Measurements from ENCODE around the gene TBCC. TPM values are rescaled to one million over a fixed set of nuclear protein-coding genes. Genes with fewer than 3 reads are reported as not detected.
A peak's percentile ranks its signal among the peaks of the same experiment; 100 is the strongest.
"Not testable (repeated sequence)": the region's sequence is repeated elsewhere in the genome, so short reads cannot be mapped to it uniquely, and the experiment has no call there.

TBCC gene
- total and polyA plus RNA-seq, 2 experiments from 2014 or later = 47.4 to 67.1 TPM

DNA sequence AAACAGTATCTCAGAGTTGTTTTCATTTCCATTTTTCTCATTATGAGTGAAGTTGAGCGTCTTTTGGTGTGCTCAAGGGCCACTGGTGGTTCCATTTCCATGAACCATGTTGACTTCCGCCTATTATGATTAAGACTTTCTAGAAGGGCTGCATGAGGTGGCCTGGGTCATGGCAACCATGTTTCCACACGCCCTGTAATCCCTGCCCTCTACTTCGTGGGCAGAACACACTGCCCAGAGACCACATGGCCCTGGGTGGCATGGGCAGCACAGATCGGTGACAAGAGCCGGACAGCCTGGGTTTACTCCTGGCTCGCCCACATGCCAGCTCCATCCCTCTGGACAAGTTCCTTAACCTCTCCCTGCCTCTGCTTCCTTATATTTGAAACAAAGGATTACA, 38.3 kb downstream of the TBCC start:
- Histone ChIP-seq H3K9me3 (ENCODE audit: low read depth) (no peaks in the 10 kb centered on the region), H3K4me1 (ENCODE audit: low read depth) (peaks cover 25% of the 10 kb centered on the region), H3K27ac (no peak overlapping the region), H3K4me3 (no peak overlapping the region), H3K36me3 (no peaks in the 10 kb centered on the region), H3K27me3 (no peaks in the 10 kb centered on the region)
- TF ChIP-seq, protein P1, sequence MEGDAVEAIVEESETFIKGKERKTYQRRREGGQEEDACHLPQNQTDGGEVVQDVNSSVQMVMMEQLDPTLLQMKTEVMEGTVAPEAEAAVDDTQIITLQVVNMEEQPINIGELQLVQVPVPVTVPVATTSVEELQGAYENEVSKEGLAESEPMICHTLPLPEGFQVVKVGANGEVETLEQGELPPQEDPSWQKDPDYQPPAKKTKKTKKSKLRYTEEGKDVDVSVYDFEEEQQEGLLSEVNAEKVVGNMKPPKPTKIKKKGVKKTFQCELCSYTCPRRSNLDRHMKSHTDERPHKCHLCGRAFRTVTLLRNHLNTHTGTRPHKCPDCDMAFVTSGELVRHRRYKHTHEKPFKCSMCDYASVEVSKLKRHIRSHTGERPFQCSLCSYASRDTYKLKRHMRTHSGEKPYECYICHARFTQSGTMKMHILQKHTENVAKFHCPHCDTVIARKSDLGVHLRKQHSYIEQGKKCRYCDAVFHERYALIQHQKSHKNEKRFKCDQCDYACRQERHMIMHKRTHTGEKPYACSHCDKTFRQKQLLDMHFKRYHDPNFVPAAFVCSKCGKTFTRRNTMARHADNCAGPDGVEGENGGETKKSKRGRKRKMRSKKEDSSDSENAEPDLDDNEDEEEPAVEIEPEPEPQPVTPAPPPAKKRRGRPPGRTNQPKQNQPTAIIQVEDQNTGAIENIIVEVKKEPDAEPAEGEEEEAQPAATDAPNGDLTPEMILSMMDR (IDR thresholded peaks at IDR 0.05; ENCODE audit: low read depth, low read length) = no peak
- DNase-seq (ENCODE audit: low read depth in 1 of 2, low spot score in 1 of 2) = no peak

DNA sequence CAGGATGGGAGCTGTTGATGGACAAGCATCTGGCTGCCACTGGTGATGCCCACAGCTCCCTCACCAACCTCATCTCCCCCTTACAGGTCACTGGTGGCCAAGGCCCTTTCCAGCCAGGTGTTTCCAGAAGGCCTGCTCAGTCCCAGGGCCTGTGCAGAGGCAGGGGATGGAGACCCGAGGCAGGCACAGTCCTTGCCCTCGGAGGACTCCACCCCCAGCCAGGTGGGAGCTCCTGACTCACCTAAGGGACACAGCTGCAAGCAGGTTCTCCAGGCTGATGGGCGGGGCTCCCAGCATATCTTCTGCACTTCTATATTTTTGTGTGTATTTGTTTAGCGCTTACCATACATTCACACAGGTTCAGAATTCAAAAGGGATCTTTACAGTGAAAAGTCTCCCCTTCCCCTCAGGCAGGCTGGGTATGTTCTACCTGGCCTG, 40.9 kb downstream of the TBCC start:
- H3K27ac ChIP-seq = peak overlapping the region; percentile 94
- H3K4me3 ChIP-seq = no peak overlapping the region
- no peaks in the 10 kb centered on the region for H3K36me3 ChIP-seq
- peaks cover 15% of the 10 kb centered on the region for H3K4me1 ChIP-seq (ENCODE audit: low read depth)
- H3K9me3 ChIP-seq (ENCODE audit: low read depth) = no peaks in the 10 kb centered on the region
- H3K27me3 ChIP-seq = no peaks in the 10 kb centered on the region
- no peak for DNase-seq (ENCODE audit: low read depth in 1 of 2, low spot score in 1 of 2)
- TF ChIP-seq, protein P1 (IDR thresholded peaks at IDR 0.05; ENCODE audit: low read depth, low read length) = no peak

DNA sequence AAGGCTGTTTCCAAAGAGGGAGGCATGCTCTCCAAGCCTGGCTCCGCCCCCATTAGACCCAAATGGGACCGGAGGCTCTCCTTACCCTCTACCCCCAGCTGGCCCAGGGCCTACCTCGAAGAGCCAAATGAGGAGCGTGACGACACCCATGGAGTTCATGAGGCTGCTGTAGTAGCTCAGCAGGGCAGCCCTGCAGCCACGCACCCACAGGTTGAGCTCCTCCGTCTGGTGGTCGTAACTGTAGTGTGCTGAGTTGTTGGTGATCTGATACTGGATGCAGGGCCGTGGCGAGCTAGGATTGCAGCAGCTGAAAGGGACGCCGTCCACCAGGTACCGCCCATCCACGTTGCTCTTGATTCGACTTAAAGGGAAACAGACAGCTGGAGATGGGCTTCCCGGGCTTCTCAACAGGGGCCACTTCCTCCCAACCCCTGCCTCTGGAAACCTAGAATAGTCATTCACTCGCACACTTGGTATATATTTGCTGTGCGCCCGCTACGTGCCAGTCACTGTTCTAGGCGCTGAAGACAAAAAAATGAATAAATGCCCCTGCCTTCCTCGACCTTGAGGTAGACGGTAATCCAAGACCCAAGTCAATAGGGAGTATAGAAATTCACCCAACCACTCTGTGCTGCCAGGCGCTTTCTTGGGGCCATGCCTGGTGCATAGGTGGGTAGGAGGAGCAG, 41.5 kb downstream of the TBCC start:
- Histone ChIP-seq H3K36me3 (no peaks in the 10 kb centered on the region), H3K4me1 (ENCODE audit: low read depth) (peaks cover 10% of the 10 kb centered on the region), H3K9me3 (ENCODE audit: low read depth) (no peaks in the 10 kb centered on the region), H3K4me3 (peak overlapping the region; percentile 35), H3K27me3 (no peaks in the 10 kb centered on the region), H3K27ac (peak overlapping the region; percentile 94)
- peak; percentile 73 to 82 for DNase-seq (ENCODE audit: low read depth in 1 of 2, low spot score in 1 of 2)
- TF ChIP-seq, protein P1 (IDR thresholded peaks at IDR 0.05; ENCODE audit: low read depth, low read length) = no peak

DNA sequence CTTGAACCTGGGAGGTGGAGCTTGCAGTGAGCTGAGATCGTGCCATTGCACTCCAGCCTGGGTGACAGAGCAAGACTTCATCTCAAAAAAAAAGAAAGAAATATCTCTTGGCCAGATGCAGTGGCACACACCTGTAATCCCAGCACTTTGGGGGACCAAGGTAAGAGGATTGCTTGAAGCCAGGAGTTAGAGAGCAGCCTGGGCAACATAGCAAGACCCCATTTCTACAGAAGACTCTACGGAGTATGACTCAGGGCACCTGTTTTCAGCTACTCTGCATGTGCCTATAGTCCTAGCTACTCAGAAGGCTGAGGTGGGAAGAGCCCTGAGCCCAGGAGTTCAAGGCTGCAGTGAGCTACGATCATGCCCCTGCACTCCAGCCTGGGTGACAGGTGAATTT, 43.1 kb downstream of the TBCC start:
- not testable (repeated sequence) for H3K4me1 ChIP-seq (ENCODE audit: low read depth); H3K9me3 ChIP-seq (ENCODE audit: low read depth); H3K36me3 ChIP-seq; H3K27me3 ChIP-seq; DNase-seq (ENCODE audit: low read depth in 1 of 2, low spot score in 1 of 2); H3K4me3 ChIP-seq; H3K27ac ChIP-seq

DNA sequence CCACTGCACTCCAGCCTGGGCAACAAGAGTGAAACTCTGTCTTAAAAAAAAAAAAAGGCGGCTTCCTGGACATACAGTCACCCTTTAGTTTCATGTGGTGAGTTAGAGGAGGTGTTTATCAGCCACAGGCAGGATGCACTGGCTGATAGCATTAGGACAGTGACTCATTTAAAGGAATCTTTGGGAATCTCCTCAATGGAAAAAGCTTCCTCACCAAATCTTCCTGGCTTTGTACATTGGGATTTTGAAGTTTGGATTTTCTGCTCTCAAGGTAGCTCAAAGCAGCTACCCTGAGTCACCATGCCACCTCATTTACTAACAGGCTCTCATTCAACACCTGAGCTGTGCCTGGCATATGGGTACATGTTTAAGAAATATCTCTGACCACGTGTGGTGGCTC, 43.7 kb downstream of the TBCC start:
- TF ChIP-seq, protein P1 (IDR thresholded peaks at IDR 0.05; ENCODE audit: low read depth, low read length) = no peak
- Histone ChIP-seq H3K9me3 (ENCODE audit: low read depth) (no peaks in the 10 kb centered on the region), H3K27me3 (no peaks in the 10 kb centered on the region), H3K36me3 (no peaks in the 10 kb centered on the region), H3K4me3 (no peak overlapping the region), H3K27ac (no peak overlapping the region), H3K4me1 (ENCODE audit: low read depth) (peaks cover 8% of the 10 kb centered on the region)
- peak in 1 of 2 donors; percentile 71 for DNase-seq (ENCODE audit: low read depth in 1 of 2, low spot score in 1 of 2)

DNA sequence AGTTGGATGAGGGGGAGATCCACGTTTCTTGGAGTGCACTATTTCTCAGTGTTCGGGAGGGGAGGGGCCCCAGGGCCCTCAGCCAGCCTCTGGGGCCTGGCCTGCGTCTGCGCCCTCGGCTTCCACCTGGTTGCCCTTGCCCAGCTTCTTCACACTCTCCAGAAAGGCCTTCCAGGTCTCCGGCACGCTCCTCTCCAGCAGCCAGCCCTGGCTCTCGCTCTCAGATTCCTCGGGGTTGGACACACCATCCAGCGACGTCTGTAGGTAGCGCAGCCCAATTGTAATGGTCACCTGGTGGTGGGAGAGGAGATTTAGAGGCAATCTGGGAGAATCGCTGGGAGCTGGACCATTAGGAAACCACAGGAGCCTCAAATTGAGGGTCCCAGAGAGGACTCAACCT, 47.7 kb downstream of the TBCC start:
- no peak overlapping the region for H3K27ac ChIP-seq
- no peak overlapping the region for H3K4me3 ChIP-seq
- H3K9me3 ChIP-seq (ENCODE audit: low read depth) = no peaks in the 10 kb centered on the region
- no peaks in the 10 kb centered on the region for H3K27me3 ChIP-seq
- TF ChIP-seq, protein P1 (IDR thresholded peaks at IDR 0.05; ENCODE audit: low read depth, low read length) = no peak
- H3K36me3 ChIP-seq = peaks cover 4% of the 10 kb centered on the region
- DNase-seq (ENCODE audit: low read depth in 1 of 2, low spot score in 1 of 2) = no peak
- peaks cover under 1% of the 10 kb centered on the region for H3K4me1 ChIP-seq (ENCODE audit: low read depth)

All from cardiac muscle cell (in vitro differentiated cells and primary cell).